Gastroesophageal sphincter (tissue), 4 donors: ENCODE data around the gene DLGAP3. TPM values are rescaled to one million over a fixed set of nuclear protein-coding genes. Genes with fewer than 3 reads are reported as not detected.
"Not testable (repeated sequence)": the region's sequence is repeated elsewhere in the genome, so short reads cannot be mapped to it uniquely, and the experiment has no call there.

Experiments used
- ATAC-seq: fragments of 150-250 bp; one replicate; pipeline ENCODE4 v1.9.1; 2016; ENCODE audit warnings: mild to moderate bottlenecking, moderate library complexity
- H3K27ac ChIP-seq, 4 donors: fragments of 200-600 bp; sonication (generic) in 3 of 4; 1 replicate in 3 of 4; 2 replicates in 1 of 4; pipeline ENCODE4 v1.5.1; 2016 to 2019
- H3K27me3 ChIP-seq: fragments of 200-600 bp; sonication (generic); one replicate; pipeline ENCODE4 v1.5.1; 2019
- H3K36me3 ChIP-seq, 2 donors: fragments of 200-600 bp; sonication (generic); one replicate each; pipeline ENCODE4 v1.5.1; 2019; ENCODE audit warnings: control low read depth in 1 of 2
- H3K4me1 ChIP-seq, 3 donors: fragments of 200-600 bp; sonication (generic); 1 replicate in 2 of 3; 2 replicates in 1 of 3; pipeline ENCODE4 v1.5.1; 2016 to 2019; ENCODE audit warnings: control low read depth in 2 of 3
- H3K4me3 ChIP-seq, 2 donors: fragments of 200-600 bp; sonication (generic); one replicate each; pipeline ENCODE4 v1.5.1; 2019; ENCODE audit warnings: mild to moderate bottlenecking in 1 of 2, moderate library complexity in 1 of 2
- H3K9me3 ChIP-seq, 3 donors: fragments of 200-600 bp; sonication (generic); one replicate each; pipeline ENCODE4 v1.5.1; 2017 to 2019; ENCODE audit warnings: control low read depth in 2 of 3
- EP300 ChIP-seq: sonication (generic); formaldehyde crosslinking; IDR thresholded peaks from one replicate; pipeline ENCODE4 v1.6.1; 2017; ENCODE audit warnings: antibody characterized with exemption, mild to moderate bottlenecking
- POLR2A ChIP-seq, 2 donors: fragments of 450-650 bp; IDR thresholded peaks; one replicate each; pipeline ENCODE4 v1.6.1; 2017; ENCODE audit warnings: antibody characterized with exemption in 2 of 2, mild to moderate bottlenecking in 2 of 2, moderate library complexity in 1 of 2
- POLR2AphosphoS5 ChIP-seq: sonication (generic); formaldehyde crosslinking; IDR thresholded peaks from one replicate; pipeline ENCODE4 v1.6.1; 2017; ENCODE audit warnings: antibody characterized with exemption
- WGBS, 2 donors: methylation state at CpG; one replicate each; pipeline ENCODE4 v1.1.5; 2018; ENCODE audit warnings: low coverage in 1 of 2; 5-methylcytosine and 5-hydroxymethylcytosine counted together
- total RNA-seq, 4 donors: library from RNA; depleted of rRNA; stranded (reverse); fragments of >200 nt; gene quantifications; one replicate each; pipeline ENCODE4 v1.1.0, GENCODE V29; 2016
- TF ChIP-seq, protein P1 (sequence below), 4 experiments: fragments of 200-600 bp in 2 of 4; fragments of 450-650 bp in 2 of 4; sonication (generic) in 1 of 4; IDR thresholded peaks; one replicate each; pipeline ENCODE4 v1.5.1; 2017 to 2019; ENCODE audit warnings: antibody characterized with exemption in 4 of 4, mild to moderate bottlenecking in 2 of 4, moderate library complexity in 2 of 4

The DLGAP3 gene
- total RNA-seq, 4 donors from 2014 or later, result 0.12 to 0.13 TPM; not detected in 2

DNA sequence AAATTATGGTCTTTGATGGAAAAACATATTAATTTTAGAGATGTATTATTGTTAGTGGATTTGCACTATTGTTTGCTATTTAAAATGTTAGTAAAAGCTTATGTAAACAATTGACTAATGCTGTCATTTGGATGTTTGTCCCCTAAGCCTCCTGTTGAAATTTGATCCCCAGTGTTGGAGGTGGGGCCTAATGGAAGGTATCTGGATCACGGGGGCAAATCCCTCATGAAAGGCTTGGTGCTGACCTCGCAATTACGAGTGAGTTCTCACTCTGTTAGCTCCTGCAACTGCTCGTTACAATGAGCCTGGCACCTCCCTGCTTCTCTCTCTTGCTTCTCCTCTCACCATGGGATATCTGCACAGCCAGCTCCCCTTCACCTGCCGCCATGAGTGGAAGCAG lies 41.4 kb upstream of the DLGAP3 start:
- no peak overlapping the region for H3K4me3 ChIP-seq
- no peaks in the 10 kb centered on the region for H3K27me3 ChIP-seq
- no peaks in the 10 kb centered on the region for H3K36me3 ChIP-seq
- TF ChIP-seq, protein P1, sequence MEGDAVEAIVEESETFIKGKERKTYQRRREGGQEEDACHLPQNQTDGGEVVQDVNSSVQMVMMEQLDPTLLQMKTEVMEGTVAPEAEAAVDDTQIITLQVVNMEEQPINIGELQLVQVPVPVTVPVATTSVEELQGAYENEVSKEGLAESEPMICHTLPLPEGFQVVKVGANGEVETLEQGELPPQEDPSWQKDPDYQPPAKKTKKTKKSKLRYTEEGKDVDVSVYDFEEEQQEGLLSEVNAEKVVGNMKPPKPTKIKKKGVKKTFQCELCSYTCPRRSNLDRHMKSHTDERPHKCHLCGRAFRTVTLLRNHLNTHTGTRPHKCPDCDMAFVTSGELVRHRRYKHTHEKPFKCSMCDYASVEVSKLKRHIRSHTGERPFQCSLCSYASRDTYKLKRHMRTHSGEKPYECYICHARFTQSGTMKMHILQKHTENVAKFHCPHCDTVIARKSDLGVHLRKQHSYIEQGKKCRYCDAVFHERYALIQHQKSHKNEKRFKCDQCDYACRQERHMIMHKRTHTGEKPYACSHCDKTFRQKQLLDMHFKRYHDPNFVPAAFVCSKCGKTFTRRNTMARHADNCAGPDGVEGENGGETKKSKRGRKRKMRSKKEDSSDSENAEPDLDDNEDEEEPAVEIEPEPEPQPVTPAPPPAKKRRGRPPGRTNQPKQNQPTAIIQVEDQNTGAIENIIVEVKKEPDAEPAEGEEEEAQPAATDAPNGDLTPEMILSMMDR (IDR thresholded peaks at IDR 0.05), result no peak
- no peak for TF ChIP-seq EP300
- no peak for TF ChIP-seq POLR2A (IDR thresholded peaks at IDR 0.05)
- no peak for TF ChIP-seq POLR2AphosphoS5
- ATAC-seq, result no peak
- H3K27ac ChIP-seq, result no peak overlapping the region
- H3K4me1 ChIP-seq, result no peaks in the 10 kb centered on the region
- no peaks in the 10 kb centered on the region for H3K9me3 ChIP-seq
- WGBS, 2 donors, result 19% methylated on average over 4 to 5 of the region's 5 CpGs

DNA sequence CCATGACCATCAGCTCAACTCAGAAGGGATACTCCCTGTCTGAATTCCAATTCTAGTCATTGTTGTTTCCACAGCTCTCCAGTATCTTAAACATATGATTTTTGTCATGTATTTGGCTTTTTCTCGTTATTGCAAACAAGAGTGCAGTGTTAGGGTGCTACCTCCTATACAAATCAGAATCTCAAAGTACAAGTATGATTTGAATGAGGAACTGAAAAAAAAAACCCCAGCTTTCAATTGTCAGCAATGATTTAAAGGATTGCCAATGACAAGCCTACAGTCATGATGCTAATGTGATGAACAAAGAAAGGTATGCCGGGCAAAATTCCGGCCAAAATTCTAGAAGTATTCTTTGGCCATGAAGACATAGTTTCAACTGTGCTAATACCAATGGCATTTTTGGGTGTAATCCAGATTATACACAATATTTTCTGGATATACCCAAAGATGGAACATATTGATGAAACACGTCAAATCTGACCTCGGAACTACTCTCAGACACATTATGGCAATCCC lies 40.8 kb upstream of the DLGAP3 start:
- H3K4me1 ChIP-seq, result no peaks in the 10 kb centered on the region
- 83 to 95% methylated on average over 2 to 4 of the region's 5 CpGs for WGBS, 2 donors
- no peak overlapping the region for H3K27ac ChIP-seq
- no peaks in the 10 kb centered on the region for H3K36me3 ChIP-seq
- no peaks in the 10 kb centered on the region for H3K9me3 ChIP-seq
- no peak for ATAC-seq
- H3K27me3 ChIP-seq, result no peaks in the 10 kb centered on the region
- no peak for TF ChIP-seq POLR2AphosphoS5
- no peak overlapping the region for H3K4me3 ChIP-seq

GRCh38 chr1:34968297-34968696 lies 38.8 kb upstream of the DLGAP3 start:
- H3K27me3 ChIP-seq, H3K9me3 ChIP-seq, ATAC-seq, H3K4me3 ChIP-seq, H3K36me3 ChIP-seq, H3K4me1 ChIP-seq, H3K27ac ChIP-seq: not testable (repeated sequence)
- WGBS, 2 donors, result 76% methylated on average over 3 of the region's 3 CpGs; no CpG with 5 or more reads in 1 of the 2 donors

DNA sequence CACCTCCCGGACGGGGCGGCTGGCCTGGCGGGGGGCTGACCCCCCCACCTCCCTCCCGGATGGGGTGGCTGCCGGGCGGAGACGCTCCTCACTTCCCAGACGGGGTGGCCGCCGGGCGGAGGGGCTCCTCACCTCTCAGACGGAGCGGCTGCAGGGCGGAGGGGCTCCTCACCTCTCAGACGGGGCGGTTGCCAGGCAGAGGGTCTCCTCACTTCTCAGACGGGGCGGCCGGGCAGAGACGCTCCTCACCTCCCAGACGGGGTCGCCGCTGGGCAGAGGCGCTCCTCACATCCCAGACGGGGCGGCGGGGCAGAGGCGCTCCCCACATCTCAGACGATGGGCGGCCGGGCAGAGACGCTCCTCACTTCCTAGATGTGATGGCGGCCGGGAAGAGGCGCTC lies 38.2 kb upstream of the DLGAP3 start:
- ATAC-seq, H3K36me3 ChIP-seq, H3K9me3 ChIP-seq, H3K4me3 ChIP-seq, H3K27ac ChIP-seq, H3K27me3 ChIP-seq, H3K4me1 ChIP-seq: not testable (repeated sequence)
- WGBS, 2 donors, result no CpG with 5 or more reads among the region's 36 CpGs

- 73 to 79% methylated on average over 2 of the region's 2 CpGs for WGBS, 2 donors
- Histone ChIP-seq H3K27me3 (peaks cover 4% of the 10 kb centered on the region), H3K4me3 (no peak overlapping the region), H3K9me3 (no peaks in the 10 kb centered on the region), H3K27ac (no peak overlapping the region), H3K36me3 (no peaks in the 10 kb centered on the region), H3K4me1 (no peaks in the 10 kb centered on the region)
- TF ChIP-seq EP300 (no peak), POLR2AphosphoS5 (no peak), POLR2A (IDR thresholded peaks at IDR 0.05) (no peak)
- TF ChIP-seq, protein P1 (IDR thresholded peaks at IDR 0.05), result no peak
- no peak for ATAC-seq
Observed at GRCh38 chr1:34965597-34965996, 36.1 kb upstream of the DLGAP3 start.

DNA sequence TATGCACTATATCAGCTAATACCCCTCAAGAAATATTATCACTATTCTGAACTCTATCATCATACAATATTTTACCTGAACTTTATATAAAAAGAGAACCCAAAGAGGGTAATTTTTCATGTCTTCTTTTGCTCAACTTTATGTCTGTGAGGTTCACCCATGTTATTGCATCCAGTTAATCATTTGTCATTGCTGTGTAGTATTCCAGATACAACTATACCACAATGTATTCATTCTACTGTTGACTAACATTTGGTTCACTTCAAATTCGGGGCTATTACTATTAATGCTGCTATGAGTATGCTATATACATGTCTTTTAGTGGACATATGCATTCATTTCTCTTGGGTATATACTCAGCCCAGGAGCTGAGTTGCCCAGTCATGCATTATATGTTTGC lies 21.0 kb upstream of the DLGAP3 start:
- TF ChIP-seq POLR2AphosphoS5 (no peak), EP300 (no peak), POLR2A (IDR thresholded peaks at IDR 0.05) (no peak)
- TF ChIP-seq, protein P1 (IDR thresholded peaks at IDR 0.05), result no peak

GRCh38 chr1:34948739-34949138 lies 19.3 kb upstream of the DLGAP3 start:
- H3K9me3 ChIP-seq, H3K36me3 ChIP-seq, ATAC-seq, H3K4me1 ChIP-seq, H3K27ac ChIP-seq, H3K4me3 ChIP-seq: not testable (repeated sequence)
- WGBS, 2 donors, result 95% methylated on average over 5 of the region's 10 CpGs; no CpG with 5 or more reads in 1 of the 2 donors
- peaks cover 10% of the 10 kb centered on the region for H3K27me3 ChIP-seq

More for the DNA sequence above, 21.0 kb upstream of the DLGAP3 start:
- peaks cover 10% of the 10 kb centered on the region for H3K27me3 ChIP-seq
- WGBS, 2 donors, result 21 to 75% methylated on average over 1 of the region's 1 CpG
- no peak overlapping the region for H3K4me3 ChIP-seq
- no peak for ATAC-seq
- no peak overlapping the region for H3K27ac ChIP-seq
- no peaks in the 10 kb centered on the region for H3K4me1 ChIP-seq
- H3K9me3 ChIP-seq, result no peaks in the 10 kb centered on the region
- H3K36me3 ChIP-seq, result no peaks in the 10 kb centered on the region

DNA sequence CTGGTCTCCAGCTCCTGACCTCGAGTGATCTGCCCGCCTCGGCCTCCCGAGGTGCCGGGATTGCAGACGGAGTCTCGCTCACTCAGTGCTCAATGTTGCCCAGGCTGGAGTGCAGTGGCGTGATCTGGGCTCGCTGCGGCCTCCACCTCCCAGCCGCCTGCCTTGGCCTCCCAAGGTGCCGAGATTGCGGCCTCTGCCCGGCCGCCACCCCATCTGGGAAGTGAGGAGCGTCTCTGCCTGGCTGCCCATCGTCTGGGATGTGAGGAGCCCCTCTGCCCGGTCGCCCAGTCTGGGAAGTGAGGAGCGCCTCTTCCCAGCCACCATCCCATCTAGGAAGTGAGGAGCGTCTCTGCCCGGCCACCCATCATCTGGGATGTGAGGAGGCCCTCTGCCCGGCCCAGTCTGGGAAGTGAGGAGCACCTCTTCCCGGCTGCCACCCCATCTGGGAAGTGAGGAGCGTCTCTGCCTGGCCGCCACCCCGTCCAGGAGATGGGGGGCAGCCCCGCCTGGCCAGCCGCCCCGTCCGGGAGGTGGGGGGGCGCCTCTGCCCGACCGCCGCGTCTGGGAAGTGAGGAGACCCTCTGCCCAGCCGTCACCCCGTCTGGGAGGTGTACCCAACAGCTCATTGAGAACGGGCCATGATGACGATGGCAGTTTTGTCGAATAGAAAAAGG lies 18.3 kb upstream of the DLGAP3 start:
- not testable (repeated sequence) for H3K4me1 ChIP-seq, H3K36me3 ChIP-seq, H3K9me3 ChIP-seq, H3K27ac ChIP-seq, ATAC-seq, H3K4me3 ChIP-seq
- peaks cover 10% of the 10 kb centered on the region for H3K27me3 ChIP-seq
- WGBS, 2 donors, result 100% methylated on average over 1 of the region's 41 CpGs; no CpG with 5 or more reads in 1 of the 2 donors
